ENCODE data around the gene BRAF. TPM values are rescaled to one million over a fixed set of nuclear protein-coding genes. Genes with fewer than 3 reads are reported as not detected.

BRAF gene
- total RNA-seq, 1 donor from 2014 or later: 48.0 TPM

Small RNAs within 50 kb of the gene (small RNA-seq; reads per million reads assigned to genes)
- gene AC006006.1: not detected
- gene RNU6-85P: not detected

Other genes with a start within 250 kb of the BRAF start
- 241 and 310 TPM in 2 replicates for gene NDUFB2, start 228.2 kb downstream of the BRAF start, total RNA-seq (ENCODE audit: low replicate concordance)
- gene MRPS33, start 90.0 kb upstream of the BRAF start, total RNA-seq (ENCODE audit: low replicate concordance): 18.6 and 25.0 TPM in 2 replicates
- 2.9 and 3.7 TPM in 2 replicates for gene TMEM178B, start 149.1 kb upstream of the BRAF start, total RNA-seq (ENCODE audit: low replicate concordance)